Measurements from ENCODE around the gene FXN.

DNA sequence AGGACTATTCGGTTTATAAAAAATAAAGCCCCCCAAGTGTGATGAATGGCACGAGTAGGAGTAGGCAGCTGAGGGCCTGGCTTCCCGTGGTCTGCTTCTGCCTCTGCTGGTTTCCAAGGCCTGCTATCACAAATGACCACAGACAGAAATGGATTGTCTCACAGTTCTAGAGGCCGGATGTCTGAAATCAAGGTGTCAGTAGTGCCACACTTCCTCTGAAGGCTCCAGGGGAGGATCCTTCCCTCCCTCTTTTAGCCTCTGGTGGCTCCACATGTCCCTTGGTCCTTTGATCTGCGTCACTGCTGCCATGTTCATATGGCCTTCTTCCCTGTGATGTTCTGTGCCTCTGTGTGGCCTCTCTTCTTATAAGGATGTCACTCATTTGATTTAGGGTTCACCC is 36.7 kb upstream of the FXN start:
- TF ChIP-seq CTCF (IDR thresholded peaks at IDR 0.05 in 8 of 11, conservative IDR thresholded peaks at IDR 0.05 in 3 of 11) (no peak), POLR2A (IDR thresholded peaks at IDR 0.05) (no peak)
